ENCODE measurements around the gene CTRB1.
"Not testable (repeated sequence)": the region's sequence is repeated elsewhere in the genome, so short reads cannot be mapped to it uniquely, and the experiment has no call there.

The CTRB1 gene

GRCh38 chr16:75257886-75258806 lies 39.4 kb downstream of the CTRB1 start:
- no peak for DNase-seq

- DNase-seq, result no peak
Observed at GRCh38 chr16:75258807-75259141, 40.0 kb downstream of the CTRB1 start.

- no peak for DNase-seq
Observed at GRCh38 chr16:75260851-75261589, 42.2 kb downstream of the CTRB1 start.

- no peak for DNase-seq
Observed at GRCh38 chr16:75261590-75262078, 42.8 kb downstream of the CTRB1 start.

GRCh38 chr16:75262104-75262799 lies 43.5 kb downstream of the CTRB1 start:
- no peak for DNase-seq

DNA sequence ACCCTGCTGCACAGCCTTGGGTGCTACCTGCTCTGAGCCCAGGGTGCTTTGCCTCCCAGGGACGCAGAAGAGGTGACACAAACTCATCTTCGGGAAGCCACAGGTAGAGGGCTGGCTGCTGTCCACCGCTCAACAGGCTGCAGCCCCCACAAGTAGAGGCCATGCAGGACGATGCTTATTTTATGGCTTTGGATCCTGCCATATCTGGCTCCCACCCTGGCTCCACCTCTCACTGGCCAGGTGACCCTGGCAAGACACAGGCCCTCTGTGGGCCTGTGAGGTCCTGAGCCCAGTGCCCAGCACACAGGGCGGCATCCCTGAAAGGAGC lies 44.0 kb downstream of the CTRB1 start:
- no peak for DNase-seq

GRCh38 chr16:75263291-75263962 lies 44.6 kb downstream of the CTRB1 start:
- DNase-seq, result no peak

- no peak for DNase-seq
Observed at GRCh38 chr16:75263963-75264445, 45.2 kb downstream of the CTRB1 start.

DNA sequence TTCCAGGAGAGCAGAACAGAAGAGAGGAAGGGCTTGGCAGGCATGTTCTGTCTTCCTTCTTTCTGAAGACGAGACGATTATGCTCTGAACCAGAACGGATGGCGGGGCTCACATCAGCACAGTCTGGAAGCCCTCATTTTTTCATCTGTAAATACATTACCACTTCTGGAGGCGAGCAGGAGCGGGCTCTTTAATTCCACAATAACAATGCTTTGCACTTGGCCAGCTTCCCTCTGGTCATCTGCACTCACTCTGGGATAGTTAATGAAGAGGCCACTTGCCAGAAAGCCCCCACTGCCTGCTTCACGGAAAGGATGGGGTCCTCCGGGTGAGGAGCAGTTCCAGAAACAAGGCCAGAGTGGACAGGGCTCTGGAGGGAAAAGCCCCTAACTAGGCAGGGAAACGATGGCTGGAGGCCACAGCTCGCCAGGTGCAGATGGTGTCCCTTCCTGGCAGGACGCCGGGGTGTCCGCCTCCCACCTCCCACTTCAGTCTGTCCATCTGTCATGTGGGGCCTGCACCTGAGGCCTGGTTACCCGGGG lies 45.7 kb downstream of the CTRB1 start:
- DNase-seq, result no peak

DNA sequence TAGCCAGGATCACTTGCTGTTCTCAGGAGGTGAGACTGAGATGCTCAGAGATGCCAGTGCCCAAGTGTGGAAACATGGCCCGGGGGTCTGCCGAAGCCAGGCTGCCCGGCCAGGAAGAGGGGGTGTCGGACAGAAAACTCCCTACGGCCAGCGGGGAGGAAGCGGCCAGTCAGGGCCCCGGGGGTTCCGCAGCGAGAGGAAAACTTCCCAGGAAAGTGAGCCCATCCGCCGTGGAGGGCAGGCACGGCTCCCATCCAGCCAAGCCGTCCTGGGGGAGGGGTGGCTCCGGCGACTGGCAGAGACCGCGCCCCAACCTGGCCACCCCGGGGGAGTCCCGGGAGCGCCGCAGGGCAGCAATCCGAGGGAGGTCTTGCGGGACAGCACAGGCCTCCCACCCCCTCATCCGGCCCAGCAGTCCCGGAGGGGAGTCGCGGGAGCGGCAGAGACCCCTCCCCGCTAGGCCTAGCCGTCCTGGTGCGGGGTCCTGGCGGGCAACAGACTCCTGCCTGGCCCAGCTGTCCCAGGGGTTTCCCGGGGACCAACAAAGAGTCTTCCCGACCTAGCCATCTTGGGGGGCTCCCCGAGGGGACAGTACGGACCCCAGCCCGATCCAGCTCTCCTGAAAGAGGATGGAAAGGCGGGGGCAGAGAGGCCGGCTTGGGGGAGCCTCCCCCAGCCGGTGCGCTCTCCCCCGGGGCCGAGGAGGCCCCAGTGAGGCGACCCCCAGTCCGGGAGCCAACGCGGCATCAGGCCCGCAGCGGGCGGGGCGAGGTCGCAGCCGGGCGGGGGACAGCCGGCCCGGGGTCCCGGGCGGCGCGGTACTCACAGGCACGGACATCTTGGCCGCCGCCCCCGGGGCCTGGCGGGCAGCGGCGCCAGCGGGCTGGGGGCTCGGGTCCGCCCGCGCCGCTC lies 46.5 kb downstream of the CTRB1 start:
- DNase-seq, result no peak

DNA sequence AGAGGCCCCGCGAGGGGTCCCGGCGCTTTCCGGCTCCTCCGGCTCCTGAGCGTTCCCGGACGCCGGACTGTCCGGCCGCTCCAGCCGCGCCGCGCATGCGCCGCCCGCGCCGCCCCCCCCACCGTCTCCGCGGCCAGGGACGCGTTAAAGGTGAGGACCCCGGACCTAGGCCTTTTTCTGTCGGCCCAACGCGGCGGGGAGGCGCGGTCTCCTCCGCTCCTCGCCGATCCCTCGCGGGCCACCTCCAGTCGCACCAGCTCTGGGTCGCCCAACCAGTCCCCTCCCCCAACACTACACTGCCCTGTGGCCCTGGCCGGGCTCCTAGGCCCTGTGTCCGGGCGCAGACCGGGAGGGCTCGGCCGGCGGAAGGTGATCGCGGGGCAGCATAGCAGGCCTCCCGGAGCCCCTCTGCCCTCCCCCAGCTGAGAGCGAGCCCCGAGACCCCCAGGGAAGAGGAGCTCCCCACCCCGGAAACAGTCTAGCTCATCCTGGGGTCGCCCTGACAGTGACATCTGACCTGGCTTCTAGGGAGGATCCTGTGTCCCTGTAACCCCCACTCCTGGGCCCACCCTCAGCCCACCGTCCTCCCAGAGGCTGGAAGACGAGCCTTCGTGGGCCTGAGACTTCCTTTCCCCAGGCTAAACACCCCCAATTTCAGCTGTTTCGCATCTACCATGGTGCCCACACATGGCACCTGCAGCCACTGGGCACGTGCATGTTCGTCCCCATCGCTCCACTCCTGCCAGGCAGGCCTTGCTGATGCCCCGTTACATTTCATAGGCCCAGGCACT lies 47.3 kb downstream of the CTRB1 start:
- peak in 1 of 2 donors; percentile 14 for DNase-seq

DNA sequence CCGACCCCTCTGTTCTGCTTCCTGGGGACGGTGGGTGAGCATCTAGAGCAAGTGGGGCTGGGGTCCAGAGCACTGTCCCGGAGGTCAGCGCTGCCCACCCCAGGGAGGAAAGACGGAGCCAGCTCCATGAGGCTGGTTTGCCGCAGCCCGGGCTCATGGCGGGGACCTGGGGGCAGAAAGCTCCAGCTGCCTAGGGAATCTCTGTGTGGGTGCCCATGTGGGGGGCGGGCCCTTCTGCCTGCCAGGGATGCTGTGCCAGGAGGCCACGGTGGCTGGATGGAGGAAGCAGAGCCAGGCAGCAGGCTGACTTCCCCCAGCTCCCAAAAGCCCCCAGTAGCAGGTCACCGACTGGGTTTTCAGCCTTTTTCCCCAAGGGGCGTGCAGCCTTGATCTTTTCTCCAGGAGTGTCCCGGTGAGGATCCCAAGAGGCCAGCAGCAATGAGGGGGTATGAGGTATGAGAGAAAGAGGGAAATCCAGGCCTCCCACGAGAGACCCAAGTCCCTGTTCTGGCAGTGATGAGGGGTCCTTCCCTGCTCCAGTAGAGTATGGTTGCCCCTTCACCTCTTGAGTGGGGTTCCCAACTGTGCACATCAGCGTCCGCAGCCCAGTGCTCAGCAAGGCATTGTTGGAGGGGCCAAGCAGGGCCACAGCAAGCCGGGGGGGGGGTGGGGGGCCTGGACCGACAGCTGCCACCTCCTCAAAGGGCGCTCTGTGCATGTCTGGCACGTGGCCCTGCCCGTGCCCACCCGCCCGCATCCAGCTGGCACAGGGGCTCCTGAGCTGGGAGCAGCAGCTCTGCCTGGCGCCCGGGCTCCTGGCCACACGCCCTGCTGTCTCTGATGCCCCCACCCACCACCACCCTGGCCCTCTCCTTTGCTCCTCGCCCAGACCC lies 48.2 kb downstream of the CTRB1 start:
- DNase-seq, result no peak

DNA sequence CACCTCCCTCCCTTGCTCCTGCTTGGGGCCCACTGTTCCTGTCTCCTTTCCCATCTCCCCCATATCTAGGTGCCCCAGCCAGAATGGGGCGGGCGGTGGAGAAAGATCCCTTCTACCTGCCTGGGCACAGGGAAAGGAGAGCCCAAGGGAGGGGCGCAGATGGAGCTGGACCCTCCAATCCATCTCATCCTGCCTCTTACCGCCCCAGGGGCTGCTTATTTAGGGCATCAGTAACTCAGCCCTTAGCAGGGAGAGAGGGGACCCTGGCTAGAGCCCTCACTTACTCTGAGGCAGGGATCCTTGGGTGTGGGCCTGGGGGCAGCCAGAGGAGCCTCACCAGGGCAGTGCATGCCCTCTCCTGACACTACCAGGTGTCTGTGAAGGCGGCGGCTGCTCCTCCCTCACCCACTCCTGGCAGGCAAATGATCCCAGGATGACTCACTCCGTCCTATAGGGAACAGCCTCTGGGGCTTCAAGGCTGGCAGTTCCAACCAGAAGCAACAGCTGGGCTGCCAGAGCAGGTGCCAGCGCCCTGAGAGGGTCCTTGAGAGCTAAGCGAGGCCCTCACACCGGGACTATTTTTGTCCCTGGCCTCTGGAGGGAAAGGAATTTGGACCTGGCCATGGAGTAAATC lies 49.0 kb downstream of the CTRB1 start:
- DNase-seq, result no peak

- not testable (repeated sequence) for DNase-seq
Observed at GRCh38 chr16:75269358-75269757, 50.6 kb downstream of the CTRB1 start.

DNA sequence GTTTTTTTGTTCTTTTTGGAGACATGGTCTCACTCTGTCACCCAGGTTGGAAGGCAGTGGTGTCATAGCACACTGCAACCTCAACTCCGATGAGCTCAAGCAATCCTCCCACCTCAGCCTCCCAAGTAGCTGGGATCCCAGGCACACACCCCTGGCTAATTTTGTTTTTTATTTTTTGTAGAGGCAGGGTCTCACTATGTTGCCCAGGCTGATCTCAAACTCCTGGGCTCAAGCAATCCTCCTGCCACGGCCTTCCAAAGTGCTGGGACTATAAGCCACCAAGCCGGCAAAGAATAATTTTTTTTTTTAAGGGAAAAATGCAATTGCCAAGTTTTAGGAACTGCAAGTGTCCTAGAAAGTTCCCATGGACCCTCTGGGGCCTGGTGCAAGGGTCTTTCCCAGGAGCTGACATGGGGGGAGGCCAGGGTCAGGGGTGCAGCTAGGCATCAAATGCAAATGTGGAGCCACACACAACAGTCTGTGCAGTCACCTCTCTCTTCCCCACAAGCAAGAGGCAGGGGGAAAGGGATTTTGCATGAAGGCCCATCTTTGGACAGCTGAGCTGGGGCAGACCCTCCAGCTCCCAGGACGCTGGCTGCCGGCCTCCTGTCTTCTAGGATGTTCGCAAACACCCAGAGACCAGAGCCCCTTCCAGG lies 52.8 kb downstream of the CTRB1 start:
- DNase-seq, result no peak

DNA sequence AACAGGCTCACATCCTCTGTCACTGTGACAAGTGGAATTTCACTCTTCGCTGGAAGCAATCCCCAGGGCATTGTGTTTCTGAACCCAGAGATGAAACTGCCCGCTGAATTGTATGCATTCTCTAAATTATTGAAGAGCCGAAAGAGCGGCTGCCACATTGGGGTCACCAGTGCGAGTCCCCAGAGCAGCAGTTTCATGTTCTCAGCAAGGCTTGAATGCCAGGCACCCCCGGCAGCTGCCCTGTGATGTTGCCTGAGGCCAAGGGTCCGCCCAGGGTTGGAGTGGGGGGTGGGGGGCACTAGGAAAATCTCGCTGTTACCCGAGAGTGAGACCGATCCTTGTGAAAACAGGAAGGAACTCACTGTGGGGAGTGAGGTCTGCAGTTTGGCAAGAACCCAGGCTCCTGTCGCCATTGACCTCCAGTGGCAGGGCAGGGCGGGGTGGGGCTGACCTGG lies 53.3 kb downstream of the CTRB1 start:
- no peak for DNase-seq

DNA sequence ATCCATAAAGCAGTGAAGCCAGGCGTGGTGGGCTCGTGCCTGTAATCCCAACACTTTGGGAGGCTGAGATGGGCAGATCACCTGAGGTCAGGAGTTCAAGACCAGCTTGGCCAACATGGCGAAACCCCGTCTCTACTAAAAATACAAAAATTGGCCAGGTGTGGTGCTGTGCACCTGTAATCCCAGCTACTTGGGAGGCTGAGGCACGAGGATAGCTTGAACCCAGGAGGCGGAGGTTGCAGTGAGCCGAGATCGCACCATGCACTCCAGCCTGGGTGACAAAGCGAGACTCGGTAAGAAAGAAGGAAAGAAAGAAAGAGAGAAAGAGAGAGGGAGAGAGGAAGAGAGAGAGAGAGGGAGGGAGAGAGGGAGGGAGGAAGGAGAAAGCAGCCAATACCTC lies 53.8 kb downstream of the CTRB1 start:
- not testable (repeated sequence) for DNase-seq
